Smooth muscle cell (in vitro differentiated cells): Measurements from ENCODE around the gene CIT. TPM values are rescaled to one million over a fixed set of nuclear protein-coding genes. Genes with fewer than 3 reads are reported as not detected.

ENCODE experiments used
- DNase-seq: peaks from one replicate; lab custom pipeline; 2025; ENCODE audit not compliant: unreplicated experiment; lab: John Stamatoyannopoulos, UW
- H2AFZ ChIP-seq: fragments of 200-600 bp; sonication (generic); 2 replicates; pipeline ENCODE4 v1.6.0; 2016; ENCODE audit warnings: antibody characterized with exemption, low read depth, mild to moderate bottlenecking
- H3F3A ChIP-seq: fragments of 200-600 bp; sonication (generic); 2 replicates; pipeline ENCODE4 v1.6.0; 2017; ENCODE audit warnings: antibody characterized with exemption, low read depth
- H3K27ac ChIP-seq: fragments of 200-600 bp; sonication (generic); 2 replicates; pipeline ENCODE4 v1.5.1; 2016; ENCODE audit warnings: low read depth, mild to moderate bottlenecking
- H3K27me3 ChIP-seq: fragments of 200-600 bp; sonication (generic); 2 replicates; pipeline ENCODE4 v1.6.1; 2016; ENCODE audit warnings: low read depth, mild to moderate bottlenecking
- H3K36me3 ChIP-seq: fragments of 200-600 bp; sonication (generic); 2 replicates; pipeline ENCODE4 v1.5.1; 2016; ENCODE audit warnings: low read depth
- H3K4me1 ChIP-seq: fragments of 200-600 bp; sonication (generic); 2 replicates; pipeline ENCODE4 v1.5.1; 2016; ENCODE audit warnings: low read depth
- H3K4me2 ChIP-seq: fragments of 200-600 bp; sonication (generic); 2 replicates; pipeline ENCODE4 v1.6.0; 2016; ENCODE audit warnings: mild to moderate bottlenecking
- H3K4me3 ChIP-seq: fragments of 200-600 bp; sonication (generic); 2 replicates; pipeline ENCODE4 v1.5.1; 2016; ENCODE audit warnings: mild to moderate bottlenecking
- H3K79me2 ChIP-seq: fragments of 200-600 bp; sonication (generic); 2 replicates; pipeline ENCODE4 v1.6.0; 2016; ENCODE audit warnings: low read depth, mild to moderate bottlenecking
- H3K9ac ChIP-seq: fragments of 200-600 bp; sonication (generic); 2 replicates; pipeline ENCODE4 v1.6.0; 2016; ENCODE audit warnings: low read depth
- H3K9me3 ChIP-seq: fragments of 200-600 bp; sonication (generic); replicated peaks from 2 replicates; pipeline ENCODE4 v1.5.1; 2016; ENCODE audit warnings: low read depth
- H4K20me1 ChIP-seq: fragments of 200-600 bp; sonication (generic); 2 replicates; pipeline ENCODE4 v1.6.0; 2016; ENCODE audit warnings: low read depth
- WGBS: methylation state at CpG from one replicate; pipeline ENCODE4 v1.1.7; 2016; ENCODE audit warnings: low lambda C conversion rate; 5-methylcytosine and 5-hydroxymethylcytosine counted together
- polyA plus RNA-seq: library from polyadenylated mRNA; unstranded; fragments of >200 nt; fragmentation: Nextera tagmentation; extraction: Ambion mirVana; gene quantifications from 2 replicates; pipeline ENCODE4 v1.2.1, GENCODE V29; 2016
- total RNA-seq: library from RNA; depleted of rRNA; stranded (reverse); fragments of >200 nt; gene quantifications from 2 replicates; pipeline ENCODE4 v1.2.3, GENCODE V29; 2014
- TF ChIP-seq, protein P1 (sequence below): fragments of 200-600 bp; sonication (generic); IDR thresholded peaks from 2 replicates; pipeline ENCODE4 v1.5.1; 2017; ENCODE audit warnings: borderline replicate concordance, mild to moderate bottlenecking, antibody characterized with exemption; ENCODE audit not compliant: insufficient read depth, poor library complexity, severe bottlenecking

Gene CIT
- total and polyA plus RNA-seq, 2 experiments from 2014 or later, result 3.2 to 9.1 TPM

DNA sequence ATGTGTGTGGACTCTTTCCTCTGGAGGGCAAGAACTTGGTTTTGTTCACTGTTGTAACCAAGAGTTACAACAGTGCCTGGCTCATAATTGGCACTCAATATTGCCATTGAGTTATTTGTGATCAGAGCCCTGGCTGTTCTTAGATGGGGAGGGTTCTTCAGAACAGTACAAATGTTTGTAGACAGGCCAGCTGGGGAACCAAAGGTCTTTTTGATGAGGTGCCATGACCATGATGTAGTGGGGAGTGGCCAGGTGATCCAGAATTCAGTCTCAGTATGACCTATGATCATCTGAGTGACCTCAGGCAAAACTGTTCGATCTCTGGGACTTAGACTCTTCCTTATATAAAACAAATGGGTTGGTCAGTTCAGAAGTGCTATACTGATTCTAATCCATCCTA is 212.5 kb downstream of the CIT start:
- H3F3A ChIP-seq, result peaks cover 7% of the 10 kb centered on the region
- H3K4me2 ChIP-seq, result no peak overlapping the region
- peaks cover 11% of the 10 kb centered on the region for H3K4me1 ChIP-seq
- H3K4me3 ChIP-seq, result no peak overlapping the region
- no peak for DNase-seq
- H3K36me3 ChIP-seq, result no peaks in the 10 kb centered on the region
- no peak overlapping the region for H3K27ac ChIP-seq
- H2AFZ ChIP-seq, result no peak overlapping the region
- no peaks in the 10 kb centered on the region for H4K20me1 ChIP-seq
- no peaks in the 10 kb centered on the region for H3K9me3 ChIP-seq
- 83% methylated on average over 1 of the region's 1 CpG for WGBS
- TF ChIP-seq, protein P1, sequence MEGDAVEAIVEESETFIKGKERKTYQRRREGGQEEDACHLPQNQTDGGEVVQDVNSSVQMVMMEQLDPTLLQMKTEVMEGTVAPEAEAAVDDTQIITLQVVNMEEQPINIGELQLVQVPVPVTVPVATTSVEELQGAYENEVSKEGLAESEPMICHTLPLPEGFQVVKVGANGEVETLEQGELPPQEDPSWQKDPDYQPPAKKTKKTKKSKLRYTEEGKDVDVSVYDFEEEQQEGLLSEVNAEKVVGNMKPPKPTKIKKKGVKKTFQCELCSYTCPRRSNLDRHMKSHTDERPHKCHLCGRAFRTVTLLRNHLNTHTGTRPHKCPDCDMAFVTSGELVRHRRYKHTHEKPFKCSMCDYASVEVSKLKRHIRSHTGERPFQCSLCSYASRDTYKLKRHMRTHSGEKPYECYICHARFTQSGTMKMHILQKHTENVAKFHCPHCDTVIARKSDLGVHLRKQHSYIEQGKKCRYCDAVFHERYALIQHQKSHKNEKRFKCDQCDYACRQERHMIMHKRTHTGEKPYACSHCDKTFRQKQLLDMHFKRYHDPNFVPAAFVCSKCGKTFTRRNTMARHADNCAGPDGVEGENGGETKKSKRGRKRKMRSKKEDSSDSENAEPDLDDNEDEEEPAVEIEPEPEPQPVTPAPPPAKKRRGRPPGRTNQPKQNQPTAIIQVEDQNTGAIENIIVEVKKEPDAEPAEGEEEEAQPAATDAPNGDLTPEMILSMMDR, result no peak
- H3K9ac ChIP-seq, result no peak overlapping the region
- peaks cover 15% of the 10 kb centered on the region for H3K27me3 ChIP-seq
- H3K79me2 ChIP-seq, result peaks cover 7% of the 10 kb centered on the region

DNA sequence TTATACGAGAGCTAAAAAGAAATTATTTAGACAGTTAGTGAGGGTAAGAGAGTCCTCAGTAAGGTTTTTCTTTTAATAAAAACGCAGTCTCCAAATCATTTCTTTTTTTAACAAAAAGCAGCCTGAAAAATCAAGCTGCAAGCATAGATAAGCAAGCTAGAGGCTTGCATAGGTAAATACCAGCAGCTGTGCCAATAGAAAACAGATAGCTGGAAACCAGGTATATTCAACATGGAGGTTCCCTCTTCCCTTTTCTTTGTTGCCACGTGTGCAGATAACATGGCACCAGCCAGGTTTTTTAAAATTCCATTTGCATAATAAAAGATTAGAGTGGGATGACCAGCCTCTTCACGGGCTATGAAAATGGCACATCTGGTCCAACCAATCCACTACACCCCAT is 215.2 kb downstream of the CIT start:
- Histone ChIP-seq H3K9me3 (no peaks in the 10 kb centered on the region), H2AFZ (no peak overlapping the region), H3K27ac (no peak overlapping the region), H3K4me2 (no peak overlapping the region), H3F3A (no peaks in the 10 kb centered on the region), H4K20me1 (no peaks in the 10 kb centered on the region), H3K4me1 (no peaks in the 10 kb centered on the region), H3K36me3 (no peaks in the 10 kb centered on the region), H3K4me3 (no peak overlapping the region), H3K27me3 (peaks cover 15% of the 10 kb centered on the region), H3K79me2 (no peaks in the 10 kb centered on the region), H3K9ac (no peak overlapping the region)
- no peak for DNase-seq
- 66% methylated on average over 4 of the region's 4 CpGs for WGBS
- TF ChIP-seq, protein P1, result no peak

DNA sequence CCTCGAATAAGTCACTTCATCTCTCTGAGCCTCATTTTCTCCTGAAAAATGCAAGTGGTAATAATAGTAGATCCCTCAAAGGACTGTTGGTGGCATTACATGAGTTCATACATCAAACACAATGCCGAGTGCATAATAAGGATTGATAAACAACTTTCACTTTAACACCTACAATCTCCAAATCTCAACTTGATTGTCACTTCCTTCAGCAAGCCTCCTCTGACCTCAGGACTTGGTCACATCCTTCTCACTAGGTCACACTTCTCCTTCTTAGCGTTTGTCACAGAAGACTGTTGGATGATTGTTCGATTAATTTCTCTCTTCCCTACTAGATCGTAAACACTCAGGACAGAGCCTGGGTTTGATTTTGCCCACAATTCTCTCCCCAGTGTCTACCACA is 217.0 kb downstream of the CIT start:
- Histone ChIP-seq H3F3A (no peaks in the 10 kb centered on the region), H3K4me3 (no peak overlapping the region), H3K27ac (no peak overlapping the region), H3K36me3 (no peaks in the 10 kb centered on the region), H3K79me2 (no peaks in the 10 kb centered on the region), H3K27me3 (peaks cover 15% of the 10 kb centered on the region), H3K4me2 (no peak overlapping the region), H3K4me1 (no peaks in the 10 kb centered on the region), H4K20me1 (no peaks in the 10 kb centered on the region), H3K9me3 (no peaks in the 10 kb centered on the region), H3K9ac (no peak overlapping the region), H2AFZ (no peak overlapping the region)
- TF ChIP-seq, protein P1, result no peak
- 82% methylated on average over 5 of the region's 5 CpGs for WGBS
- DNase-seq, result no peak

DNA sequence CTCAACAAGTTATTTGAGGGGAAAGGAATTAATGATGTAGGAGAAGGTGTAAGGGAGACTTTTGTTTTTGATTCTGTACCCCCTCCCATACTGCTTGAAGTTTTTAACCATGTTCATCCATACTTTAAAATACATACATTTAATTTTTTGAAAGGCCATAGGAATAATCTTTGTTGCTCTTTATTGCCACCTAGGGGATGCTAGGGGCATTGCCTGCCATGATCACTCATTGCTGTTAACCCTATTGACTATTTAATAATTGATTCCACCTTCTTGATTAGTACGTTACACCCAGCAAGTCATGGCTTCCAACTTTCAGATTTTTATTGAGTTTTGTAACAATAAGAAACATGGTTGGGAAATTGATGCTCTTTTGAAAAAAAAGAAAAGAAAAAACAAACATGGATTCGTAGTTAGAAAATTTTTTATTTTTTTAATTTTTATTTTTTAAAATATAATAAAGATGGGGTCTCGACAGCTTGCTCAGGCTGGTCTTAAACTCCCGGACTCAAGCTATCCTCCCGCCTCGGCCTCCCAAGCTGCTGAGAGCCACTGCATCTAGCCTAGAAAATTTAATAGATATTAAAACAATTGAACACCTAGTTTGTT is 217.7 kb downstream of the CIT start:
- H2AFZ ChIP-seq, result no peak overlapping the region
- H3K27me3 ChIP-seq, result peaks cover 15% of the 10 kb centered on the region
- TF ChIP-seq, protein P1, result peak; percentile 86
- no peak overlapping the region for H3K9ac ChIP-seq
- no peak overlapping the region for H3K27ac ChIP-seq
- no peak for DNase-seq
- H3F3A ChIP-seq, result no peaks in the 10 kb centered on the region
- 44% methylated on average over 6 of the region's 6 CpGs for WGBS
- H3K4me3 ChIP-seq, result no peak overlapping the region
- H3K4me1 ChIP-seq, result no peaks in the 10 kb centered on the region
- no peak overlapping the region for H3K4me2 ChIP-seq
- no peaks in the 10 kb centered on the region for H3K79me2 ChIP-seq
- no peaks in the 10 kb centered on the region for H4K20me1 ChIP-seq
- H3K36me3 ChIP-seq, result no peaks in the 10 kb centered on the region
- H3K9me3 ChIP-seq, result no peaks in the 10 kb centered on the region
